ENCODE results near the gene SSX2IP. TPM values are rescaled to one million over a fixed set of nuclear protein-coding genes. Genes with fewer than 3 reads are reported as not detected.

Gene SSX2IP
- total RNA-seq, 1 donor from 2014 or later = 6.1 TPM

Other genes starting within 250 kb of the SSX2IP start
- 18.7 to 24.3 TPM (median 18.8 TPM) in 3 replicates for gene RPF1, start 211.2 kb downstream of the SSX2IP start, total RNA-seq
- 1.0 to 2.1 TPM (median 1.1 TPM) in 3 replicates for gene SPATA1, start 184.1 kb downstream of the SSX2IP start, total RNA-seq
- 94.1 to 121 TPM (median 112 TPM) in 3 replicates for gene GNG5, start 183.9 kb downstream of the SSX2IP start, total RNA-seq
- 20.3 to 22.0 TPM (median 20.9 TPM) in 3 replicates for gene CTBS, start 116.0 kb downstream of the SSX2IP start, total RNA-seq
- not detected in 3 replicates for gene LPAR3, start 202.7 kb upstream of the SSX2IP start, total RNA-seq